HepG2 (cell line): ENCODE data around the gene MAN1B1. TPM values are rescaled to one million over a fixed set of nuclear protein-coding genes. Genes with fewer than 3 reads are reported as not detected.

ENCODE experiments used
- FOXA3 ChIP-seq: IDR thresholded peaks from 2 replicates; pipeline ENCODE4 v1.6.1; 2016; ENCODE audit warnings: missing genetic modification reagents, missing compliant biosample characterization
- GFI1 ChIP-seq: sonication (generic); formaldehyde crosslinking; IDR thresholded peaks from 2 replicates; pipeline ENCODE4 v1.5.0; 2020; ENCODE audit warnings: missing genetic modification reagents, mild to moderate bottlenecking, borderline replicate concordance
- HOXA9 ChIP-seq: sonication (generic); formaldehyde crosslinking; IDR thresholded peaks from 2 replicates; pipeline ENCODE4 v1.8.1; 2022; ENCODE audit warnings: missing genetic modification reagents, mild to moderate bottlenecking, moderate library complexity, borderline replicate concordance
- ISL2 ChIP-seq: sonication (generic); formaldehyde crosslinking; IDR thresholded peaks from 2 replicates; pipeline ENCODE4 v1.5.0; 2020; ENCODE audit warnings: missing genetic modification reagents
- KAT8 ChIP-seq: IDR thresholded peaks from 2 replicates; pipeline ENCODE4 v1.6.1; 2016; ENCODE audit warnings: missing genetic modification reagents, missing compliant biosample characterization
- MEIS1 ChIP-seq: sonication (generic); formaldehyde crosslinking; IDR thresholded peaks from 2 replicates; pipeline ENCODE4 v1.9.0; 2021; ENCODE audit warnings: mild to moderate bottlenecking, missing genetic modification reagents, moderate library complexity, borderline replicate concordance
- MLX ChIP-seq: IDR thresholded peaks from 2 replicates; pipeline ENCODE4 v1.6.1; 2016
- NFKBIZ ChIP-seq: IDR thresholded peaks from 2 replicates; pipeline ENCODE4 v1.6.1; 2018; ENCODE audit warnings: missing genetic modification reagents, missing compliant biosample characterization
- PTBP1 ChIP-seq: fragments of 200-400 bp; formaldehyde crosslinking; IDR thresholded peaks from 2 replicates; pipeline ENCODE4 v1.6.1; 2018; ENCODE audit warnings: low read length, low read depth; ENCODE audit not compliant: poor library complexity, severe bottlenecking
- SMAD3 ChIP-seq: sonication (generic); formaldehyde crosslinking; IDR thresholded peaks from 2 replicates; pipeline ENCODE4 v1.4.0; 2020; ENCODE audit warnings: missing genetic modification reagents
- TP53 ChIP-seq: sonication (generic); formaldehyde crosslinking; conservative IDR thresholded peaks from 2 replicates; pipeline ENCODE4 v1.4.0; 2020; ENCODE audit warnings: missing genetic modification reagents
- UBTF ChIP-seq: sonication (generic); formaldehyde crosslinking; IDR thresholded peaks from 2 replicates; pipeline ENCODE4 v1.4.0; 2020; ENCODE audit warnings: mild to moderate bottlenecking, missing genetic modification reagents
- ZNF264 ChIP-seq: sonication (generic); formaldehyde crosslinking; IDR thresholded peaks from 2 replicates; pipeline ENCODE4 v1.4.0; 2020; ENCODE audit warnings: missing genetic modification reagents
- ZNF318 ChIP-seq: sonication (generic); formaldehyde crosslinking; IDR thresholded peaks from 2 replicates; pipeline ENCODE4 v1.4.0; 2020; ENCODE audit warnings: mild to moderate bottlenecking, missing genetic modification reagents
- ZNF468 ChIP-seq: sonication (generic); formaldehyde crosslinking; IDR thresholded peaks from 2 replicates; pipeline ENCODE4 v1.8.0; 2022; ENCODE audit warnings: mild to moderate bottlenecking, moderate library complexity, missing genetic modification reagents
- ZNF496 ChIP-seq: sonication (generic); formaldehyde crosslinking; IDR thresholded peaks from 2 replicates; pipeline ENCODE4 v1.8.1; 2023; ENCODE audit warnings: mild to moderate bottlenecking, moderate library complexity, missing genetic modification reagents; ENCODE audit not compliant: insufficient replicate concordance
- ZNF501 ChIP-seq: sonication (generic); formaldehyde crosslinking; IDR thresholded peaks from 2 replicates; pipeline ENCODE4 v1.5.1; 2020; ENCODE audit warnings: mild to moderate bottlenecking, moderate library complexity, missing genetic modification reagents
- ZSCAN12 ChIP-seq: sonication (generic); formaldehyde crosslinking; IDR thresholded peaks from 2 replicates; pipeline ENCODE4 v1.9.0; 2021; ENCODE audit warnings: mild to moderate bottlenecking, missing genetic modification reagents
- polyA plus RNA-seq, 8 experiments: library from polyadenylated mRNA; depleted of rRNA in 3 of 8; stranded (reverse) in 7 of 8; unstranded in 1 of 8; fragments of >200 nt; fragmentation: Illumina TruSeq in 4 of 8; extraction: Trizol in 4 of 8; gene quantifications; 2 replicates each; pipeline versions ENCODE4 v1.2.1 to v1.2.3, GENCODE V29; 2011 to 2016; ENCODE audit warnings: low read depth in 4 of 8, missing spikeins in 1 of 8, mixed read lengths in 1 of 8; ENCODE audit not compliant: insufficient read depth in 1 of 8
- total RNA-seq, 5 experiments: library from RNA; depleted of rRNA; stranded (reverse); fragments of >200 nt; fragmentation: Illumina TruSeq; extraction: Trizol; gene quantifications; 2 replicates each; pipeline ENCODE4 v1.2.3, GENCODE V29; 2016; ENCODE audit warnings: low read depth in 1 of 5

The MAN1B1 gene
- total and polyA plus RNA-seq, 2 of the 13 experiments (the other 11 are each of a cell fraction or from before 2014, with no cell fraction given), result 48.9 to 59.5 TPM

GRCh38 chr9:137055385-137056364 is 31.1 kb upstream of the MAN1B1 start (continued):
- no peak for TF ChIP-seq ZNF318
- TF ChIP-seq UBTF (CRISPR knock-in tag), result peak; percentile 95
- TF ChIP-seq MLX (CRISPR knock-in tag), result no peak; the same call in 1 of the 2 replicates
- TF ChIP-seq TP53 (CRISPR knock-in tag), result no peak
- peak; percentile 19; the same call in 1 of the 2 replicates for TF ChIP-seq FOXA3 (CRISPR knock-in tag)
- no peak for TF ChIP-seq MEIS1 (CRISPR knock-in tag)
- no peak for TF ChIP-seq ZNF468
- no peak for TF ChIP-seq PTBP1
- 0 out of 2 replicates have a peak, but pooled peaks have one; percentile 26 for TF ChIP-seq KAT8
- TF ChIP-seq ZNF501 (CRISPR knock-in tag), result peak; percentile 17; the same call in 1 of the 2 replicates
- TF ChIP-seq SMAD3 (CRISPR knock-in tag), result no peak
- TF ChIP-seq HOXA9 (CRISPR knock-in tag), result no peak
- TF ChIP-seq ISL2 (CRISPR knock-in tag), result no peak; the same call in none of the 2 replicates
- no peak for TF ChIP-seq ZNF496 (CRISPR knock-in tag)
- no peak for TF ChIP-seq ZNF264 (CRISPR knock-in tag)
- no peak for TF ChIP-seq ZSCAN12 (CRISPR knock-in tag)
- no peak for TF ChIP-seq GFI1
- TF ChIP-seq NFKBIZ (CRISPR knock-in tag), result no peak
